ENCODE results near the gene SYNJ2BP. TPM values are rescaled to one million over a fixed set of nuclear protein-coding genes. Genes with fewer than 3 reads are reported as not detected.
"Not testable (repeated sequence)": the region's sequence is repeated elsewhere in the genome, so short reads cannot be mapped to it uniquely, and the experiment has no call there.

Gene SYNJ2BP
- total and polyA plus RNA-seq, 12 donors, result 11.6 to 64.8 (median 53.9) TPM

DNA sequence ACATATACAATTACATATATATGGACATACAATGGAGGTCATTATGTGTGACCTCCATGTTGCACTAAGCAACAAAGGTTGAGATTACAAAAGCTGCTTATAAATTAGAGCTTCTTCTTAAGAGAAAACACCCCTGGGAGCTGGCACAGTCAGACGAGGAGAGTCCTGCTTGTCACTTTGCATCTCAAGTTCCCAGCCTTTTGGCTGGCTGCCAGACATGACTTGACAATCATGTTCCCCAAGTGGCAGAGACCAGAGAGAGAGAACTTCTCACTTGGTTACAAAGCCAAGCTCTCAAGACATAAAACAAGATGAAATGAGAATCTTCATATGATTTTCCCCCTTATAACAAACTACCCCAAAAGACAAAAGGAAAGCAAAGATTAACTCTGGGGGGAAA is 8.5 kb upstream of the SYNJ2BP start:
- 4 to 5% methylated on average over 1 of the region's 1 CpG for WGBS, 2 donors
- DNase-seq, result peak in 1 of 2 donors; percentile 10
- H3K9me3 ChIP-seq, result peaks cover 0 to 16% (median 2%) of the 10 kb centered on the region in 11 donors
- no peaks in the 10 kb centered on the region for H3K4me1 ChIP-seq
- ATAC-seq, result no peak
- no peak overlapping the region for H3K4me3 ChIP-seq
- H3K27ac ChIP-seq, result no peak overlapping the region
- intact Hi-C loops (cut with DNase I), result no loop called here
- no peaks in the 10 kb centered on the region for H3K36me3 ChIP-seq
- no peaks in the 10 kb centered on the region for H3K27me3 ChIP-seq
- TF ChIP-seq, protein P1, sequence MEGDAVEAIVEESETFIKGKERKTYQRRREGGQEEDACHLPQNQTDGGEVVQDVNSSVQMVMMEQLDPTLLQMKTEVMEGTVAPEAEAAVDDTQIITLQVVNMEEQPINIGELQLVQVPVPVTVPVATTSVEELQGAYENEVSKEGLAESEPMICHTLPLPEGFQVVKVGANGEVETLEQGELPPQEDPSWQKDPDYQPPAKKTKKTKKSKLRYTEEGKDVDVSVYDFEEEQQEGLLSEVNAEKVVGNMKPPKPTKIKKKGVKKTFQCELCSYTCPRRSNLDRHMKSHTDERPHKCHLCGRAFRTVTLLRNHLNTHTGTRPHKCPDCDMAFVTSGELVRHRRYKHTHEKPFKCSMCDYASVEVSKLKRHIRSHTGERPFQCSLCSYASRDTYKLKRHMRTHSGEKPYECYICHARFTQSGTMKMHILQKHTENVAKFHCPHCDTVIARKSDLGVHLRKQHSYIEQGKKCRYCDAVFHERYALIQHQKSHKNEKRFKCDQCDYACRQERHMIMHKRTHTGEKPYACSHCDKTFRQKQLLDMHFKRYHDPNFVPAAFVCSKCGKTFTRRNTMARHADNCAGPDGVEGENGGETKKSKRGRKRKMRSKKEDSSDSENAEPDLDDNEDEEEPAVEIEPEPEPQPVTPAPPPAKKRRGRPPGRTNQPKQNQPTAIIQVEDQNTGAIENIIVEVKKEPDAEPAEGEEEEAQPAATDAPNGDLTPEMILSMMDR (IDR thresholded peaks at IDR 0.05), result no peak

DNA sequence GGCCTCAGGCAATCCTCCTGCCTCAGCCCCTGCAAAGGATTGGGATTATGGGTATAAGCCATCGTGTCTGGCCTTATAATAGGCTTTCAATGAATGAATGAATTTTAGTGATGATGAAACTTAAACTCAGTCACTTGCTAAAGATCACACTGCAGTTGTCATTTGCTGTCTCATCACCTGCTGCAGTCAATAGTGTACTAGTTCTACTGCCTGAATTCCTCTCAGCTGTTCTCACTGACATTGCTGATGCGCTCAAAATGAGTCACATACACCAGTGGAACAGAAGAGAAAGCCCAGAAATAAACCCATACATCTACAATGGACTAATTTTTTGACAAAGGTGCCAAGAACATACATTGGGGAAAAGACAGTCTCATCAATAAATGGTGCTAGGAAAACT is 5.6 kb upstream of the SYNJ2BP start:
- DNase-seq (no peak), ATAC-seq (no peak)
- TF ChIP-seq, protein P1 (IDR thresholded peaks at IDR 0.05), result no peak
- Histone ChIP-seq H3K27ac (no peak overlapping the region), H3K4me1 (no peaks in the 10 kb centered on the region), H3K27me3 (no peaks in the 10 kb centered on the region), H3K4me3 (no peak overlapping the region), H3K36me3 (no peaks in the 10 kb centered on the region), H3K9me3 (peaks cover 0 to 10% (median 0%) of the 10 kb centered on the region in 11 donors)
- intact Hi-C loops (cut with DNase I), result no loop called here
- WGBS, 2 donors, result 91 to 94% methylated on average over 2 of the region's 2 CpGs

DNA sequence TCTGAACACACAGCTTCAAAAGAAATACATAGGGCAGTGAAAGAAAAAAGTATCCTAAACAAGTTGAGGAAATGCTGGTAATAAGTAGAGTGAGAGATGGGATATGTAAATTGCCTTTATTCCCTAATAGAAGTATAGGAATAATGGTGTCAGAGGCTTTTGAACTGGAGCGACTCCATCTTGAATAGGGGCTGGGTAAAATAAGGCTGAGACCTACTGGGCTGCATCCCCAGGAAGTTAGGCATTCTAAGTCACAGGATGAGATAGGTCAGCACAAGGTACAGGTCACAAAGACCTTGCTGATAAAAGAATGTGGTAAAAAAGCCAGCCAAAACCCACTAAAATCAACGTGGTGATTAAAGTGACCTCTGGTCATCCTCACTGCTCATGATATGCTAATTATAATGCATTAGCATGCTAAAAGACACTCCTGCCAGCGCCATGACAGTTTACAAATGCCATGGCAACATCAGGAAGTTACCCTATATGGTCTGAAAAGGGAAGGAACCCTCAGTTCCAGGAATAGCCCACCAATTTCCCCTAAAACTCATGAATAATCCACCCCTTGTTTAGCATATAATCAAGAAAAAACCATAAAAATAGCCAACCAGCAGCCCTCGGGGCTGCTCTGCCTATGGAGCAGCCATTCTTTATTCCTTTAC is 2.5 kb upstream of the SYNJ2BP start:
- intact Hi-C loops (cut with DNase I); H3K27ac ChIP-seq; DNase-seq; ATAC-seq; H3K36me3 ChIP-seq; H3K27me3 ChIP-seq; H3K4me3 ChIP-seq; H3K9me3 ChIP-seq: not testable (repeated sequence)
- H3K4me1 ChIP-seq, result peaks cover 0 to 22% (median 17%) of the 10 kb centered on the region in 9 donors
- WGBS, 2 donors, result 52 to 59% methylated on average over 4 of the region's 4 CpGs

DNA sequence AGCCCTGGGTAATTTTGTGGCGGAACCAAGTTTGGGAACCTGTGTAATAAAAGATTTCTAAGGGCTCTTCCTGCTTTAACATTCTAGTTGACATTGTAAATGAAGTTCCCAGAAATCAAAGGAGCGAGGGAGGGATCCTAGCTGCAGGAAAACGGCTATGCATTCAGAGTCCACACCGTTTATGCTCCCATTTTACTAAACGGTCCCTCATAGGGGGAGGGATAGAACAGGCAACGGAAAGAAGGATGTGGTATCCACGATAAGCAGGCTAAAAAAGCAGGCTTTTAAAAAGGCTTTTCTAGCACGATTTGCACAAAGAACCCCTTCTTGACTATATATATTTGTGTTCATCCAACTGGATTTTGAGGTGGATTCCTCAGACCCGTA is 559 bp downstream of the SYNJ2BP start:
- H3K4me3 ChIP-seq, result peak overlapping the region; percentile 68 to 84 (median 78)
- peak in 4 of 8 donors; percentile 45 to 73 (median 62) for ATAC-seq
- peak overlapping the region in 8 of 10 donors; percentile 67 to 77 (median 72) for H3K27ac ChIP-seq
- H3K27me3 ChIP-seq, result no peaks in the 10 kb centered on the region
- 4 to 5% methylated on average over 9 of the region's 9 CpGs for WGBS, 2 donors
- DNase-seq, result no peak
- intact Hi-C loops (cut with DNase I), result no loop called here
- TF ChIP-seq, protein P1 (IDR thresholded peaks at IDR 0.05), result no peak
- no peaks in the 10 kb centered on the region for H3K9me3 ChIP-seq
- peaks cover 0 to 18% (median 0%) of the 10 kb centered on the region in 9 donors for H3K36me3 ChIP-seq
- H3K4me1 ChIP-seq, result peaks cover 0 to 29% (median 17%) of the 10 kb centered on the region in 9 donors

DNA sequence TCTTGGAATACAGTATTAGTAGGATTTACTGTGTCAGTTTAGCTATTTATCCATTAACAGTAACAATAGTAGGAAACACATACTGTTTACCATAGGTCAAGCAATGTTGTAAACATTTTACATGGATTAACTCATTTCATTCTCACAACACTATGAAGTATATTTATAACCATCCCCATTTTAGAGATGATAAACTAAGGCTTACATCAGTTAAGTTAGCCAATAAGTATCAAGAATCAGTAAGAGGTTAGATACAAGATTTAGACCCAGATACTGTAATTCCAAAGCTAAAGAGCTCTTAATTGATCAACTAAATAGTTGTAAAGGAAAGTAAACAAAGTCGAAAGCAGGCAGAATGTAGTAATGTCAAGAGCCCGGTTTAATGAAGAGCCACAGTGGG is 1.1 kb downstream of the SYNJ2BP start:
- Histone ChIP-seq H3K27me3 (no peaks in the 10 kb centered on the region), H3K36me3 (peaks cover 0 to 23% (median 0%) of the 10 kb centered on the region in 9 donors), H3K27ac (no peak overlapping the region), H3K4me3 (peak overlapping the region; percentile 68 to 84 (median 78)), H3K4me1 (peaks cover 0 to 29% (median 17%) of the 10 kb centered on the region in 9 donors), H3K9me3 (no peaks in the 10 kb centered on the region)
- intact Hi-C loops (cut with DNase I), result no loop called here
- 43 to 47% methylated on average over 2 of the region's 2 CpGs for WGBS, 2 donors
- TF ChIP-seq, protein P1 (IDR thresholded peaks at IDR 0.05), result no peak
- ATAC-seq (peak in 1 of 8 donors; percentile 8), DNase-seq (no peak)

Measured in heart right ventricle (tissue), 16 donors.